HepG2 (cell line): ENCODE measurements around the gene MAP3K3. TPM values are rescaled to one million over a fixed set of nuclear protein-coding genes. Genes with fewer than 3 reads are reported as not detected.
A peak's percentile ranks its signal among the peaks of the same experiment; 100 is the strongest.

ENCODE experiments used
- FOXC1 ChIP-seq: sonication (generic); formaldehyde crosslinking; IDR thresholded peaks from 2 replicates; pipeline ENCODE4 v1.8.0; 2022; ENCODE audit warnings: mild to moderate bottlenecking, missing genetic modification reagents, borderline replicate concordance
- GTF3A ChIP-seq: sonication (generic); formaldehyde crosslinking; conservative IDR thresholded peaks from 2 replicates; pipeline ENCODE4 v1.4.0; 2020; ENCODE audit warnings: mild to moderate bottlenecking, missing genetic modification reagents
- HNRNPLL ChIP-seq: fragments of 200-400 bp; formaldehyde crosslinking; IDR thresholded peaks from 2 replicates; pipeline ENCODE4 v1.6.1; 2017; ENCODE audit warnings: mild to moderate bottlenecking, low read depth, low read length; ENCODE audit not compliant: poor library complexity, severe bottlenecking
- HOXA9 ChIP-seq: sonication (generic); formaldehyde crosslinking; IDR thresholded peaks from 2 replicates; pipeline ENCODE4 v1.8.1; 2022; ENCODE audit warnings: missing genetic modification reagents, mild to moderate bottlenecking, moderate library complexity, borderline replicate concordance
- MAF1 ChIP-seq: sonication (generic); formaldehyde crosslinking; IDR thresholded peaks from 2 replicates; pipeline ENCODE4 v1.5.0; 2020; ENCODE audit warnings: missing genetic modification reagents, borderline replicate concordance
- TP53 ChIP-seq: sonication (generic); formaldehyde crosslinking; conservative IDR thresholded peaks from 2 replicates; pipeline ENCODE4 v1.4.0; 2020; ENCODE audit warnings: missing genetic modification reagents
- ZBTB38 ChIP-seq: sonication (generic); formaldehyde crosslinking; IDR thresholded peaks from 2 replicates; pipeline ENCODE4 v1.5.1; 2020; ENCODE audit warnings: mild to moderate bottlenecking, missing genetic modification reagents
- ZBTB7B ChIP-seq: sonication (generic); formaldehyde crosslinking; IDR thresholded peaks from 2 replicates; pipeline ENCODE4 v1.4.0; 2020; ENCODE audit warnings: missing genetic modification reagents
- ZFY ChIP-seq: sonication (generic); formaldehyde crosslinking; IDR thresholded peaks from 2 replicates; pipeline ENCODE4 v1.4.0; 2020; ENCODE audit warnings: missing genetic modification reagents
- ZNF235 ChIP-seq: sonication (generic); formaldehyde crosslinking; IDR thresholded peaks from 2 replicates; pipeline ENCODE4 v1.8.1; 2023; ENCODE audit warnings: mild to moderate bottlenecking, missing genetic modification reagents, borderline replicate concordance
- ZNF33B ChIP-seq: sonication (generic); formaldehyde crosslinking; IDR thresholded peaks from 2 replicates; pipeline ENCODE4 v1.5.1; 2020; ENCODE audit warnings: mild to moderate bottlenecking, missing genetic modification reagents
- ZNF343 ChIP-seq: sonication (generic); formaldehyde crosslinking; IDR thresholded peaks from 2 replicates; pipeline ENCODE4 v1.4.0; 2020; ENCODE audit warnings: mild to moderate bottlenecking, missing genetic modification reagents
- ZNF670 ChIP-seq: sonication (generic); formaldehyde crosslinking; IDR thresholded peaks from 2 replicates; pipeline ENCODE4 v1.8.0; 2022; ENCODE audit warnings: mild to moderate bottlenecking, missing genetic modification reagents, borderline replicate concordance
- ZNF850 ChIP-seq: sonication (generic); formaldehyde crosslinking; conservative IDR thresholded peaks from 2 replicates; pipeline ENCODE4 v1.9.0; 2021; ENCODE audit warnings: mild to moderate bottlenecking, missing genetic modification reagents
- polyA plus RNA-seq, 8 experiments: library from polyadenylated mRNA; depleted of rRNA in 3 of 8; stranded (reverse) in 7 of 8; unstranded in 1 of 8; fragments of >200 nt; fragmentation: Illumina TruSeq in 4 of 8; extraction: Trizol in 4 of 8; gene quantifications; 2 replicates each; pipeline versions ENCODE4 v1.2.1 to v1.2.3, GENCODE V29; 2011 to 2016; ENCODE audit warnings: low read depth in 4 of 8, missing spikeins in 1 of 8, mixed read lengths in 1 of 8; ENCODE audit not compliant: insufficient read depth in 1 of 8
- total RNA-seq, 5 experiments: library from RNA; depleted of rRNA; stranded (reverse); fragments of >200 nt; fragmentation: Illumina TruSeq; extraction: Trizol; gene quantifications; 2 replicates each; pipeline ENCODE4 v1.2.3, GENCODE V29; 2016; ENCODE audit warnings: low read depth in 1 of 5
- TF ChIP-seq, protein P1 (sequence below): sonication (generic); formaldehyde crosslinking; IDR thresholded peaks from 2 replicates; pipeline ENCODE4 v1.8.0; 2022; ENCODE audit warnings: missing genetic modification reagents, mild to moderate bottlenecking, inconsistent platforms, borderline replicate concordance
- TF ChIP-seq, protein P2 (sequence below): sonication (generic); formaldehyde crosslinking; IDR thresholded peaks from 2 replicates; pipeline ENCODE4 v1.4.0; 2020; ENCODE audit warnings: missing genetic modification reagents
- TF ChIP-seq, protein P3 (sequence below): sonication (generic); formaldehyde crosslinking; IDR thresholded peaks from 2 replicates; pipeline ENCODE4 v1.4.0; 2020; ENCODE audit warnings: missing genetic modification reagents, mild to moderate bottlenecking, borderline replicate concordance
- TF ChIP-seq, protein P4 (sequence below): sonication (generic); formaldehyde crosslinking; conservative IDR thresholded peaks from 2 replicates; pipeline ENCODE4 v1.8.0; 2022; ENCODE audit warnings: missing genetic modification reagents
- TF ChIP-seq, protein P5 (sequence below): sonication (generic); formaldehyde crosslinking; IDR thresholded peaks from 2 replicates; pipeline ENCODE4 v1.5.0; 2020; ENCODE audit warnings: mild to moderate bottlenecking, missing genetic modification reagents

Gene MAP3K3
- total and polyA plus RNA-seq, 2 of the 13 experiments (the other 11 are each of a cell fraction or from before 2014, with no cell fraction given), result 17.7 to 21.8 TPM

DNA sequence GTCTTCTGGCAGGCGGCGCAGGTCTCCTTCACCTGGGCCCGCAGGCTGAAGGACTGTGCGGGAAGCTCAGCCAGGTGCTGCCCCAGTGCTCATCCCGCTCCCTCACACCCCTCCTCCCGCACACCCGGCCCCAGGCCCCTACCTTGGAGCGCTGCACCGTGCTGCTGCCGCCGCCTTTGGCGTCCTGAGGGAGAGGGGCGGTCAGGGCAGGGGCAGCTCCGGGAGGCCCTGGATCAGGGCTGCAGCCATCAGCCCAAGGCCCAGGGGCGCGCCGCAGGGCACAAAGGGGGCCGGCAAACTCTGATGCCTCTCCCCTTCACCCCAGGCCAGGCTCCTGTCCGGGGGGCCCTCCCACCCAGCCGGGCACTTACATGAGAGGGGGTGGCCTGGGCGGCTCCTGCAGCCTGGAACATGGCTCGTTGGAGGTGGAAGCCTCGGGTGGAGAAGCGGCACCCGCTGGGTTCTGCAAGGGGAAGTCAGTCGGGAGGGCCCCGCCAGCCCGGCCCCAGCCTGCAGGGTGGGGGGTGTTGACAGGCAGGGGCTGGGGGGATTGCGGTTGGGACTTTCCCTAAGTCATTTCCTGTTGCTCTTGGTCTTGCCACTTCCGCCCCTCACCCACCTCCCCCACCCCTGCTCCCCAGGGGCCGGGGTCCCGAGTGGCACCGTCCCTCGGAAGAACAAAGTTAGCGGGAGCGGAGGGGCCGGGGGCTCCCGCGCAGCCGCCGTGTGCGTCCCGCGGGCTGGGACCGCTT lies 76.8 kb downstream of the MAP3K3 start (continued):
- TF ChIP-seq, protein P1, sequence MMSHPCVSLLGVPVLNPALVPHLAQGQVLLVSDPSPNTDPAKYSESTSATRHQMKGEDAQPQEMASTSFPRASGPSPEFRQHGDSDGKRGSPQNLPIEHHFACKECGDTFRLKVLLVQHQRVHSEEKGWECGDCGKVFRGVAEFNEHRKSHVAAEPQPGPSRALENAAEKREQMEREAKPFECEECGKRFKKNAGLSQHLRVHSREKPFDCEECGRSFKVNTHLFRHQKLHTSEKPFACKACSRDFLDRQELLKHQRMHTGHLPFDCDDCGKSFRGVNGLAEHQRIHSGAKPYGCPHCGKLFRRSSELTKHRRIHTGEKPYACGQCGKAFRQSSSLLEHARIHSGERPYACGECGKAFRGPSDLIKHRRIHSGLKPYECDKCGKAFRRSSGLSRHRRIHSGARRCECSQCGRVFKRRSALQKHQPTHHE (CRISPR knock-in tag), result no peak
- TF ChIP-seq, protein P2, sequence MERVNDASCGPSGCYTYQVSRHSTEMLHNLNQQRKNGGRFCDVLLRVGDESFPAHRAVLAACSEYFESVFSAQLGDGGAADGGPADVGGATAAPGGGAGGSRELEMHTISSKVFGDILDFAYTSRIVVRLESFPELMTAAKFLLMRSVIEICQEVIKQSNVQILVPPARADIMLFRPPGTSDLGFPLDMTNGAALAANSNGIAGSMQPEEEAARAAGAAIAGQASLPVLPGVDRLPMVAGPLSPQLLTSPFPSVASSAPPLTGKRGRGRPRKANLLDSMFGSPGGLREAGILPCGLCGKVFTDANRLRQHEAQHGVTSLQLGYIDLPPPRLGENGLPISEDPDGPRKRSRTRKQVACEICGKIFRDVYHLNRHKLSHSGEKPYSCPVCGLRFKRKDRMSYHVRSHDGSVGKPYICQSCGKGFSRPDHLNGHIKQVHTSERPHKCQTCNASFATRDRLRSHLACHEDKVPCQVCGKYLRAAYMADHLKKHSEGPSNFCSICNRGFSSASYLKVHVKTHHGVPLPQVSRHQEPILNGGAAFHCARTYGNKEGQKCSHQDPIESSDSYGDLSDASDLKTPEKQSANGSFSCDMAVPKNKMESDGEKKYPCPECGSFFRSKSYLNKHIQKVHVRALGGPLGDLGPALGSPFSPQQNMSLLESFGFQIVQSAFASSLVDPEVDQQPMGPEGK, result peak; percentile 76
- TF ChIP-seq ZNF670, result no peak
- TF ChIP-seq, protein P3, sequence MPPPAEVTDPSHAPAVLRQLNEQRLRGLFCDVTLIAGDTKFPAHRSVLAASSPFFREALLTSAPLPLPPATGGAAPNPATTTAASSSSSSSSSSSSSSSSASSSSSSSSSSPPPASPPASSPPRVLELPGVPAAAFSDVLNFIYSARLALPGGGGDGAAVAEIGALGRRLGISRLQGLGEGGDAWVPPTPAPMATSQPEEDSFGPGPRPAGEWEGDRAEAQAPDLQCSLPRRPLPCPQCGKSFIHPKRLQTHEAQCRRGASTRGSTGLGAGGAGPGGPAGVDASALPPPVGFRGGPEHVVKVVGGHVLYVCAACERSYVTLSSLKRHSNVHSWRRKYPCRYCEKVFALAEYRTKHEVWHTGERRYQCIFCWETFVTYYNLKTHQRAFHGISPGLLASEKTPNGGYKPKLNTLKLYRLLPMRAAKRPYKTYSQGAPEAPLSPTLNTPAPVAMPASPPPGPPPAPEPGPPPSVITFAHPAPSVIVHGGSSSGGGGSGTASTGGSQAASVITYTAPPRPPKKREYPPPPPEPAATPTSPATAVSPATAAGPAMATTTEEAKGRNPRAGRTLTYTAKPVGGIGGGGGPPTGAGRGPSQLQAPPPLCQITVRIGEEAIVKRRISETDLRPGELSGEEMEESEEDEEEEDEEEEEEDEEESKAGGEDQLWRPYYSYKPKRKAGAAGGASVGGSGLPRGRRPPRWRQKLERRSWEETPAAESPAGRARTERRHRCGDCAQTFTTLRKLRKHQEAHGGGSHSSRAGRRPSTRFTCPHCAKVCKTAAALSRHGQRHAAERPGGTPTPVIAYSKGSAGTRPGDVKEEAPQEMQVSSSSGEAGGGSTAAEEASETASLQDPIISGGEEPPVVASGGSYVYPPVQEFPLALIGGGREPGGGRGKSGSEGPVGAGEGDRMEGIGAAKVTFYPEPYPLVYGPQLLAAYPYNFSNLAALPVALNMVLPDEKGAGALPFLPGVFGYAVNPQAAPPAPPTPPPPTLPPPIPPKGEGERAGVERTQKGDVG, result peak; percentile 83; the same call in 1 of the 2 replicates
- no peak for TF ChIP-seq MAF1 (CRISPR knock-in tag)
- TF ChIP-seq ZBTB38, result peak; percentile 80; the same call in 1 of the 2 replicates
- TF ChIP-seq GTF3A (CRISPR knock-in tag), result no peak
- TF ChIP-seq ZBTB7B (CRISPR knock-in tag), result no peak
- 0 out of 2 replicates have a peak, but pooled peaks have one; percentile 40 for TF ChIP-seq ZNF33B (CRISPR knock-in tag)
- TF ChIP-seq, protein P4, sequence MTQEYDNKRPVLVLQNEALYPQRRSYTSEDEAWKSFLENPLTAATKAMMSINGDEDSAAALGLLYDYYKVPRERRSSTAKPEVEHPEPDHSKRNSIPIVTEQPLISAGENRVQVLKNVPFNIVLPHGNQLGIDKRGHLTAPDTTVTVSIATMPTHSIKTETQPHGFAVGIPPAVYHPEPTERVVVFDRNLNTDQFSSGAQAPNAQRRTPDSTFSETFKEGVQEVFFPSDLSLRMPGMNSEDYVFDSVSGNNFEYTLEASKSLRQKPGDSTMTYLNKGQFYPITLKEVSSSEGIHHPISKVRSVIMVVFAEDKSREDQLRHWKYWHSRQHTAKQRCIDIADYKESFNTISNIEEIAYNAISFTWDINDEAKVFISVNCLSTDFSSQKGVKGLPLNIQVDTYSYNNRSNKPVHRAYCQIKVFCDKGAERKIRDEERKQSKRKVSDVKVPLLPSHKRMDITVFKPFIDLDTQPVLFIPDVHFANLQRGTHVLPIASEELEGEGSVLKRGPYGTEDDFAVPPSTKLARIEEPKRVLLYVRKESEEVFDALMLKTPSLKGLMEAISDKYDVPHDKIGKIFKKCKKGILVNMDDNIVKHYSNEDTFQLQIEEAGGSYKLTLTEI, result no peak
- TF ChIP-seq, protein P5, sequence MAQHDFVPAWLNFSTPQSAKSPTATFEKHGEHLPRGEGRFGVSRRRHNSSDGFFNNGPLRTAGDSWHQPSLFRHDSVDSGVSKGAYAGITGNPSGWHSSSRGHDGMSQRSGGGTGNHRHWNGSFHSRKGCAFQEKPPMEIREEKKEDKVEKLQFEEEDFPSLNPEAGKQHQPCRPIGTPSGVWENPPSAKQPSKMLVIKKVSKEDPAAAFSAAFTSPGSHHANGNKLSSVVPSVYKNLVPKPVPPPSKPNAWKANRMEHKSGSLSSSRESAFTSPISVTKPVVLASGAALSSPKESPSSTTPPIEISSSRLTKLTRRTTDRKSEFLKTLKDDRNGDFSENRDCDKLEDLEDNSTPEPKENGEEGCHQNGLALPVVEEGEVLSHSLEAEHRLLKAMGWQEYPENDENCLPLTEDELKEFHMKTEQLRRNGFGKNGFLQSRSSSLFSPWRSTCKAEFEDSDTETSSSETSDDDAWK (CRISPR knock-in tag), result no peak
- TF ChIP-seq HNRNPLL, result peak; percentile 24
- no peak for TF ChIP-seq ZFY (CRISPR knock-in tag)
- no peak; the same call in 1 of the 2 replicates for TF ChIP-seq ZNF235
- 0 out of 2 replicates have a peak, but pooled peaks have one; percentile 13 for TF ChIP-seq FOXC1 (CRISPR knock-in tag)
- TF ChIP-seq HOXA9 (CRISPR knock-in tag), result no peak
- no peak for TF ChIP-seq ZNF343 (CRISPR knock-in tag)
- TF ChIP-seq ZNF850 (CRISPR knock-in tag), result no peak
- no peak for TF ChIP-seq TP53
